NCI-H748 (cell line): ENCODE measurements around the gene GDA.
A peak's percentile ranks its signal among the peaks of the same experiment; 100 is the strongest.

ENCODE experiments used
- DNase-seq: peaks from one replicate; lab custom pipeline; 2025; ENCODE audit not compliant: unreplicated experiment; lab: John Stamatoyannopoulos, UW

Gene GDA

DNA sequence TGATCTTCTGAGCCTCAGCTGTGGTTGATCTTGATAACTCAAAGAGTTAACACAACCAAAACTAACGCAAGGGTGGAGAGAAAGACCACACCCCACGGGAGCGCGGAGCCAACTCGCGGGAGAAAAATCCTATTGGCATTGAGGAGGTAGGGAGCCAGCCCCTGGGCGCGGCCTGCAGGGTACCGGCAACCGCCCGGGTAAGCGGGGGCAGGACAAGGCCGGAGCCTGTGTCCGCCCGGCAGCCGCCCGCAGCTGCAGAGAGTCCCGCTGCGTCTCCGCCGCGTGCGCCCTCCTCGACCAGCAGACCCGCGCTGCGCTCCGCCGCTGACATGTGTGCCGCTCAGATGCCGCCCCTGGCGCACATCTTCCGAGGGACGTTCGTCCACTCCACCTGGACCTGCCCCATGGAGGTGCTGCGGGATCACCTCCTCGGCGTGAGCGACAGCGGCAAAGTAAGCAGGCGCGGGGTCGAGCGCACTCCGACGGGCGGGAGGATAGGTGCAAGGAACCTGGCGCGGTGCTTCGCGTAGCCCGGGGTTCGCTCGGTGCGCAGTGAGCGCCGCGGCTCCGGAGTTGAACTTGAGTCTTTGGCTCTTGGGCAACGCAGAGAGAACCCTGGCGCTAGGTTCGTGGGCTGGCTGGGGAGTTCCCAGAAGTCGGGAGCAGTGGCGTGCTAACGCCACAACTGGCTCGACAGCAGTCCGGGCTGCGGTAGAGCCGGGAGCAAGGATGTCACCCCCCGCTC lies at the start of gene GDA:
GDA (plus strand) TSS at position 210 of the 745 bp plus-strand sequence; CDS start at position 330, 120 bp downstream.
- DNase-seq: peak; percentile 64

DNA sequence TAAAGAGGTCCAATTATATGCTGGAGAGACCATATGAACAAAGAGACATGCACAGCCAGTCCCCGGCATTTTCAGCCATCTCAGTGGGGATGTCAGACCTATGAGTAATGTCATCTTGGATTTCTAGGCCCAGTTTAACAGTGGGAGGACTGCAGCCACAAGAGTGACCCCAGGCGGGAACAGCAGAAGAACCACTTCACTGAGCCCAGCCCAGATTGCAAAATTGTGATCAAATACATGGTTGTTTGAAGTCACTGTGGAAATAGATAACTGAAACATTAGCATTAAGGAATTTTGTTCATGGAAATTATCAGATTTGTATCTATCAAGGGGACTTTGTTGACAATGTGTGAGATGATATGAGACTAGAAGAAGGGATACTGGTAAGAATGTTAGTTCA lies 46.7 kb upstream of the GDA start:
- DNase-seq: no peak

DNA sequence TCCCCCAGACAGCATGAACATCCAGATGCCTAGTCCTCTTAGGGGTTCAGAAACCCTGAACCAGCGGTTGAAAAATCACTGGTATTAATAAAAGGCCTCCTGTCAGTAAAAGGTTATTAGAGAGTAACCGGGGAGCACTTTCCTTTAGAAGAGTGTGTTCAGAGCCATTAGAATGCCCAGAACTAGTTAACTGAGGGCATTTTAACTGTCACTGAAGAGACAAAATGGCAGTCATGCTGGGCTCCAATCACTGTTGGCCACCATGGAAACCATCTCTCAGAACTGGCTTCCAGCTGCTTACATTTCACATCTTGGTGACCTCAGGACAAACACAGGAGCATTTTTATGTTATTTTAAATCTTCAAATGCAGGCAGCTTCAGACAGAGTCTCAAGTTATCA lies 36.2 kb upstream of the GDA start:
- DNase-seq: no peak

DNA sequence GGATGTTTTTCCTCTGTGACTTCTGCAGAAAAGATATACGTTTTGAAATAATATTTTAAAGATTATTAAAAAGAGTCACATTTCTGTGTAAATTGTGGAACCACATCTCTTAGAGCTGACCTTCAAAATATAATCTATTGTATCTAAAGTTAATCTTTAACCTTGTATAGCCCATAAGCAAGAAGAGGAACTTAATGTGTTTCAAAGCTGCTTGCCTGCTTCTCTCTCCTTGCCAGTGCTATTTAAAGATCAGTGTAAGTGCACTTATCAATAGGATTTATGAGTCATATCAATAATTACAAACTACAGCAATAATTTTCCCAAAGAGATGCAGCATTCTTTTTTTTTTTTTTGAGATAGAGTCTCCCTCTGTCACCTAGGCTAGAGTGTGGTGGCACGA lies 29.4 kb upstream of the GDA start:
- DNase-seq: no peak

DNA sequence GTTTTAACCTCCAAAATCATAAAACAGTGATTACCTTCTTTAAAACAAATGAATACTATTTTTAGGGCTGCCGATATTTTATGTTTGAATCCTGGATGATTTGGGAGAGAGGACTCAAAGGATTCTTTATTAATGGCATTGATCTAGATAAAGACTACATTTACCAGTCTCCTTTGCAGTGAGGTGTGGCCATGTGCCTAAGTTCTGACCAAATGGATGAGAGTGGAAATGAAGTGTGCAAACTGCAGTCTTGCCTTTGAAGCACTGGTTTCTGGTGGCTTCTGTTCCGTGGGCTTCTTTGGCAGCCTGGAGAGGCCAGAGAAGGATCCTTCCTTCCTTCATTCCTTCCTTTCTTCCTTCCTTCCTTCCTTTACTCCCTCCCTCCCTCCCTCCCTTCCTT lies 24.3 kb upstream of the GDA start:
- DNase-seq: no peak

DNA sequence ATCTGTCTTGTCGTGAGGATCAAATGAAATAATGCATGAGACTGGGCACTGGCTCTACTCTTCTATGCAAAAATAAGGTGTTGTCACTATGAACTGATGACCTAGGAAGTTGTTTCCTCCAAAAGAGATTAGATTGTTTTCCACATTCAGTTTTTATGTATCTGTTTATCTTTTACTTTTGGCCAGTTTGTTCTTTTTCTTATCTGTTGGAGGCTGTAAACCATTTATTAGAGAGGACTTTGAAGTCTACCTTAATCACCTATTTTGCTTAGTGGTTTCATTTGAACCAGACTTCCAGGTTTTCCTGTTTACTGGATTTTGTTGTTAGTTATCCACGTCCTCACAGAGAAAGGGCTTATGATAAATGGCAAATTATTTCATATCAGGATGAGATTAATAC lies 21.5 kb upstream of the GDA start:
- DNase-seq: no peak

DNA sequence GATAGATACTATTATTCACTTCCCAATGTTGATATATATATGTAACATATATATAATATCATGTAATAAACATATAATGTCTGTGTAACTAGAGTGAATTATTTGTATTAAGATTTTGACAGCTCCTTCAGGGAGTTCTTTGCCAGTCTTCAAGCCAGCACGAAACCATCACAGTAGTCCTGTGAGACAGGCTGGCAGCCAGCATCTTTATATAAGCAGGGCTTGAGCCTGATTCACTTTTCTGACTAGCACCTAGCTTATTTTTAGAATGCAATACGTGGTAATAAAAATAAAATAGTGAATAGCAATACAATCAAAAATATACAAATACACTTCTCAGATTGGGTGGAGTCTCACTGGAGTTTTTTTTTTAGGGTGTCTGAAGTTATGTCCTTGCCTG lies 20.7 kb upstream of the GDA start:
- DNase-seq: no peak

DNA sequence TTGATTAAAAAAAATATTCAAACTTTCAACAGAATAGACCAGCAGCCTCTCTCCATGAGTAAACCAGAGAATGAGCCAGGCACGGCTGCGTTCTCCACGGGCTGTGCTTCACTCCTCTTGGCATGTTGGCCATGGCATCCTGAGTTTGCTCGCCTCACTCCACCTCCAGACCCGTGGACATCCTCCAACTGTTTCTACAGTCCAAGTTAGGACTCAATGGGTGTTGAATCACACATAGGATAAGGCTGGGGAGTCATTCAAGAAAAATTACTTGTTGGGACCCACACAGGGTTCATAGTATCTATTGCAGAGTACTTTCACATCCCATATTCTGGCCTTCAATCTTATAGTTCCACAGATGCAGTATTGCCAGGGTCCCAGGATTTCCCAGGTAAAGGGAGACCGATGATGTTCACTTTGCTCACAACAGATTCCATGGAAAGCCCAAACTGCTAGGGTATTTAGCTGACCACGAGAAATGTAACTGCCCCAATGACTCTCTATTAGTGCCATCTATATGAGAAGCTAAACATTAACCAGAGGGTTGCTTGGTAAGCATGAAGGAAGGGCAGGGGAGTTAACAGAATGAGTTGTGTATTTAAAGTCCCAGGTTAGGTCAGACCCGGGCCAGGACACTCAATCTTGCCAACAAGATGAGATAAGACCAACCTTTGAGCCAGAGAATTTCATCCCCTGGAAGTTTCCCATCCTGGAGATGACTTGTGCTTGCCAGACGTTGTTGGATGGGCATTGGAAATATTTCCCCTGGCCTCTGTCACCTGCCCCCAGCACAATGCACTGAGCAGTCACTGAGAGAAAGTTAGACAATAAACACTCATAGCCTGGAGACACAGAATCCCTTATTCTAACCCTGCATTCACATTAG lies 19.7 kb upstream of the GDA start:
- no peak for DNase-seq

DNA sequence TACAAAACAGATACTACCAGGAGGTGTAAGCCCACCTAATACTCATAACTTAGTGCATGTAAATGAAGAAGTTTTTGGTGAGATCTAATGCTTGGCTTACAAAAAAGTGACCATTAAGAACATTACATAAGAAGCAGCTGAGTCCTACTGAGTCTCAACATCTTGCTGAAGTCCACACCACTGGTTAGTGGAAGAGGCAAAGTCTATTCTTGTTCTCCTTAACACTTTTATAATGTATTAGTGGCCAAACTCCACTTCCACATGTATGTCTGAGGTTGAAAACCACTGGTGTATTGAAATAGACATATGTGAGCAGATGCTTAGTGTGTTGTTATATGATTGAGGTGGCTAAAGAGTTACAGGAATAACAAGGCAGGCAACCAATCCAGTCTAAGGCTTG lies 18.9 kb upstream of the GDA start:
- no peak for DNase-seq

DNA sequence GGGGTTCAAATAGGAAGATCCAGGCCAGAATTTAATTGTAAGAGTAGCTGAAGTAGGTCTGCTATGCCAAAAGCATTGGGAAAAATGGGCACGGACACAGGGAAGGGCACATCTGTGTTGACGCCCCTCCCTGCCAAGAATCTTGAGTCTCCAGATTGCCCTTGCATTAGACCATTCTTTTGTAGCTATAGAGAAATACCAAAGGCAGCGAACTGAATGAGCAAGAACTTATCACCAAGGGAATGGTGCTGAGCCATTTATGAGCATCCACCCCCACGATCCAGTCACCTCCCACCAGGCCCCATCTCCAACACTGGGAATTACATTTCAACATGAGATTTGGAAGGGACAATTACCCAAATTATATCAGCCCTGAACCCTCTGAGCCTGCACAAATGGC lies 18.0 kb upstream of the GDA start:
- DNase-seq: no peak

DNA sequence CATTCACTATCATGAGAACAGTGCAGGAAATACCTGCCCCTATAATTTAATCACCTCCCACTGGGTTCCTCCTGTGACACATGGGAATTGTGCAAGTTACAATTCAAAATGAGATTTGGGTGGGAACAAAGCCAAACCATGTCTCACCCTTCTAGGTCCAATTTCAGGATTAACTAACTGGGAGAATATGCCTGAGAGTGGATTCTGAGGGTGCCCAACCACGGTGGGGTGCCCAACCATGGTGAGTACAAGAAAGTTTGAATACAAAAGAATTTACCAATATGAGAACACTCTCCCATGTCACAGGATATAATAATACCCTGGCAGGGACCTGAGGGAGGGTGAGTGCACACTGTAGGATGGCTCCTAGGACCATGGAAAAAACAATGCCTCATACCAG lies 17.2 kb upstream of the GDA start:
- no peak for DNase-seq

DNA sequence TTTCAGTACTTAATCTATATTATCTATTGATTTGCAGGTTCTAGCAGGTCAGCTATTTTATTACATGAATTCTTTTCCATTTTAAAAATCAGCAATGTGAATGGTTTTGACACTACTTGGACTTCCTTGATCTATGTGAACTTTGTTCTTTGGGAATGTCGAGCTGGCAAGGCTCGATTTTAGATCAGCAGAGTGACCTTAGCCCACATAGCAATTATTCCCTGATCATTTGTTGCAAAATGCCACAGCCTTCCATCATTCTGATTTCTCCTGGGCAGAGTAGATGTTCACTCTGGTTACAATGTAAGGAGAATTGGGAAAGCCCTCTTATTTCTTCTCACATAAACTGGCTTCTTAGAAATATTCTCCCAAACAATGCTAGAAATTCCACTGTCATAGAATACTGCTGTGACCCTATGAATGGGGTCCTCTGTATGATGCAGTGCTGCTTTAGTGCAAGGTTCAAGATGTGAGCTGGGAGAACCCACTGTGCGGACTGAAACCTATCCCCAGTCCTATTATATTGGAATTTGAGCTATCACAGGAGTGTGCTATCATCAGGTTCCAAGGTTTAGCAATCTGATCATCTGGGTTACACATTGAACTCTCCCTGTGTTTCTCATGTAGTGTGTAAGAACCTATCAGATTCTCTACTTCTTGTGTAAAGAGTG lies 15.7 kb upstream of the GDA start:
- DNase-seq: no peak

DNA sequence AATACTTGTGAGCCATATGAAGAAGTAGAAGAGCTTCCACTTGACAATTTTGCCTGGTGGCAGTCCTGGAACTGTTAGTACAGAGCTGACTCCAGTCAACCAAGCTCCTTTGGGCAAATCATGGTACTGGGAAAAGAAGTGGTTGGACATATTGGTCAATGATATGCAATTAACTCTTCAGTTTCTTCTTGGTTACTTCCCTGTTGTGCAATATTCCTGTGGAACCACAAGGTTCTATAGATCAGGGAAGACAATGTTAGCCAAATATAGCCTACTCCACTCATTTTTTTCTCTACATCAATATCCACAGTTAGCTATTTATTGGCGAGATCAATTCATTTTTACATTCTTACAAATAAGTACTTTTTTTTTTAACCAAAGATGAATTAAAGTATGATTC lies 14.4 kb upstream of the GDA start:
- DNase-seq: no peak

DNA sequence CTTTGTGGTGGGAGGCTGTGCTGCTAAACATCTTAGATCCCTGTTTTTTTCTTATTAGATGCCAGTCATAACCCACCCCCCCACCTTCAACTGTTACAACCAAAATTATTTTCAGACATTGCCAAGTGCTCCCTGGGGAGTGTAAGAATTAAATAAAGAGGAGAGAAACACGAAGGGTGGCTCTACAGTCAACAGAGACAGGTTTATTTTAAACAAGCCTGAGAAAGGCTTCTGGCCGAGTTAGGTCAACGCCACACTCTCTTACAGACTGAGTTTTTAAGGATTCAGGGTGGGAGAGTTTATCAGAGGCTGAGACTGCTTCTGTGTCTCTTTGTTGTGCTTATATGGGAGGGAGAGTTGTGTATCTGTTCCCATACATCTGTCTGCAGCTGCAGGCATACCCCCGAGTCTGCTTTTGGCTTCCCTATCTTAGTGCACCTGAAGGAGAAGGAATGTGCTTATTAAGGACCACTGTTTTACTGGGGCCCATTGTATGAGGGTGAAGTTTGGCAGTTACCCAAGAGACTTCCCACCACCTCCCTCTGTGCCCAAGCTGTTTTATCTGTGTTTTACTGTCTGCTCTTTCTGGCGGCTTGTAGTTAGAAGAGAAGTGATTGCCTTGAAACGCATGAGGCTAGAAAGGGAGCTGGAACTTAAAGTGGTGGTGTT lies 11.4 kb upstream of the GDA start:
- no peak for DNase-seq

DNA sequence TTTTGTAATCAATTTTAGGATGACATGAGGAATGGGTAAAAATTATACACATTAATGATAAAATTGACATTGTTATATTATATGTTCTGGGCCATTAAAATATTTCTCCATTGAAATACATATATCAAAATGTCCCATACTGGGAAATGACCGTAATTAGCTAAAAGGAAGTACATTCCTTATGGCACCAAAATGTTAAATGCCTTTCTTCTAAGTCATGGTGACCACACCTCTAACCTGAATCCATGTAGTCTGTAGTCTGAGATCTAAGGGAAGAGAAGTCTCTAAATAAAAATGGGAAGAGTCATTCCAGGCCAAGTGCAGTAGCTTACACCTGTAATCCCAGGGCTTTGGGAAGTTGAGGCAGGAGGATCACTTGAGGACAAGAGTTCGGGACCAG lies 10.0 kb upstream of the GDA start:
- DNase-seq: no peak

DNA sequence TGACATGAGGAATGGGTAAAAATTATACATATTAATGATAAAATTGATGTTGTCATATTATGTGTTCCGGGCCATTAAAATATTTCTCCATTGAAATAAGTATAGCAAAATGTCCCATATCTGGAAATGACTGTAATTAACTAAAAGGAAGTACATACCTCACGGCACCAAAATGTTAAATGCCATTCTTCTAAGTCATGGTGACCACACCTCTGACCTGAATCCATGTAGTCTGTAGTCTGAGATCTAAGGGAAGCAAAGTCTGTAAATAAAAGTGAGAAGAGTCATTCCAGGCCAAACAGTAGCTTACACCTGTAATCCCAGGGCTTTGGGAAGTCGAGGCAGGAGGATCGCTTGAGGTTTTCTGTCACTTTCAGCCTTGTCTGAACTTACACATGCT lies 8.7 kb upstream of the GDA start:
- DNase-seq: no peak

DNA sequence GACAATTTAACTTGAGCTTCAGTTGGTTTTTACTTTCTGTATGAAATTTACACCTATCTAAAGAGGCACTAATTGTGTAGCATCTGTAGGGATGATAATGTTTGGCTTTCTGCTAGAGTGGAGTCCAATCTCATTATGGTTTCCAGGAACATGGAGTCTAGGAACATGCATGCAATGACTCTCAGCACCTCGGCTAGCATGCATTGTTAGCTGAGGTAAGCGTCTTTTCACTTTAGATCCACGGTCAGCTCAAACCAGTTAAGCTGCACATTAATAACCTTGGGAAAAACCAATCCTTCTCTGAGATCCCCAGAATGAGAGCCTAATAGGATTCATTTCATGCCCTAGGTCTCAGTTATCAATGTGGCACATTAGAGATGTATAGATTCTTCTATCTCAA lies 7.8 kb upstream of the GDA start:
- no peak for DNase-seq

DNA sequence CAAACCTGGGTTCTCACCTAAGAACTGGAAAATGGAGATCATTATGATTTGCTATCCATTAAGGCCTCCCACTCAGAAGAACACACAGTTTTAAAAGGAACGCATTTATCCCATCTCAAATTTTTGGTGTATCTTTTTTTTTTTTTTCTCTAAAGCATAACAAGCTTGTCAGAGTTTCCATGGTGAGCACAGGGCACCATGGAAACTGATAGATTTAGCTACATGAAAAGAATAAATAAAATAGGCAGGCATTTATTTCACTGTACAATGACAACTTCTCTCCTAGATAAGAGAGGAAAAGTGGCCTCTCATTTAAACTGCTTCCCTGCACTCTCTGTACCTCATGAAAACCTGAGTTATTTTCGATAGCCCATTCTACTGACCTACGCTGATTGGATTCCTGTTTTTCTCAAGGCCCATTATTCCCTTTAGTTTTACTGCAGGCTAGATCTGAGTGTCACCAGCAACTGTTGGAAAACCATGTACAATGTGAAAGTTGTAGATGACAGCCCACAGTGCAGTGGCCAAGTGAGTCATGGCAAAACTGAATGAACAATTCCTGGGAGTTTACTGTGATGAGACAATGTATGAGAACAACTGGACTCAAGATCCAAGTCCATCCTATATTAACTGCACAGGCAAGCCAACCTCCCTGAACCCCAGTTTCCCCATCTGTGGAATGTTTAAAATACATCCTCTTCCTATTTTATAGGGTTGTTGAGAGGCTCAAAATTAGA lies 4.3 kb upstream of the GDA start:
- DNase-seq: no peak

DNA sequence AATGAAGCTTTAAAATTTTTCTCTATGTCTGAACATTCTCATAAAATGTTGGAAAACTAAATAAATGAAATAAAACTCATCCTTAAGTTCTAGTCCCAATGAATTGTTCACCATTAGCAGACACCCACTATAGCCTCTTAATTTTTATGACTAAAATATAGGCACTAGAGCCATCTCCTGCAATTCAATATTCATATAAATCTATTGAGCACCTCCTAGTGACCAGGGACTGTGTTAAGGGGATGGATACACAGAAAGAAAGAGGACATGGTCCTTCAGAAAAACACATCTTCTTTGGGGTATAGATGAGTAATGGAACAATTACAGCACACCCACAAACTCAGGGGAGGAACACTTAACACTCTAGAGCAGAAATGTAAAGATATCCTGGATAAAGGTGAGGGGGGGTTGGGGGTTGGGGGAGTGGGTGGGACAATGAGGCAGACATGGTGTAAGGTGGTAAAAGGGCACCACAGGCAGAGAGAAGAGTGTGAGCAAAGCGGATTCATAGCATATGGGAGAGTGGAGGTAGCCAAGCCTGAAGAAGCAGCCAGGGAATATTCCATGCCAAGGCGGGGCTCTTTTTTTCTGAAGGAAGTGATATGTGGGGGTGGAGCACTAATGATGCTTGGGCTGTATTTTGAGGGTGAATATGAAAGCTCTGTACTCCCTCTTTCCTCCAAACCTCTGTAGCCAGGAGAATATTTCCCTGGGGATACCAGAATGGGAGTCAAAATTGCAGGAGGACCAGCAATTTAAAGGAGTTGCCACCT lies 3.3 kb upstream of the GDA start:
- no peak for DNase-seq

DNA sequence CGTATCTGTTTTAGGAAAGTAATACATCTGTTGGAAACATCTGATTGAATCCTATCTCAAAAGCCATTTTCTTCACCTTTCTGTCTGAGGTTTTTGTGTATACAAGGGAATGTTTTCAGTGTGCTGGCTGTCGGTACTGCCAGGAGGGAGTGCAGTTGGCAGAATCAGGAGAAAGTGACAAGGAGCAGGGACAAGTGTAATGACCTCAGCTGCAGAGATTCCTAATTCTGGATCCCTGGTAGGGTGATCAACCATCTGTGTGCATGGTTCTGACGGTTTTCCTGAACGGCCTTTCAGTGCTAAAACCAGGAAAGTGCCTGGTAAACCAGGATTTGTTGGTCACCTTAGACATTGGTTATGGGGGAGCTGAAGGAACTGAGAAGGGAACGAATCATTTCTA lies 1.6 kb upstream of the GDA start:
- no peak for DNase-seq
